ENCODE data around the gene FBN2. TPM values are rescaled to one million over a fixed set of nuclear protein-coding genes. Genes with fewer than 3 reads are reported as not detected.

The FBN2 gene
- total and polyA plus RNA-seq, 2 of the 4 experiments (the other 2 are of a cell fraction): 26.7 to 69.0 TPM

GRCh38 chr5:128483738-128484137, 54.3 kb downstream of the FBN2 start:
- no TSS peak for BruUV-seq (replicated peaks)
- no peak overlapping the region for H3K14ac ChIP-seq (replicated peaks; ENCODE audit: low read depth, low read length)
- no peak for DNase-seq
- dilution Hi-C loops (cut with HindIII; ENCODE audit: low sequenced_read_pairs, unreplicated experiment) (no loop called here), intact Hi-C loops (cut with micrococcal nuclease) (no loop called here), in situ Hi-C loops (cut with MboI; ENCODE audit: low sequenced_read_pairs) (loop anchor here (25.0 kb wide), 1 partner anchor 921 kb away; no protein-coding TSS in a partner anchor)
- no peak for TF ChIP-seq BHLHE40 (IDR thresholded peaks at IDR 0.05; ENCODE audit: low read depth, low read length)
- no peak for TF ChIP-seq CTCF (conservative IDR thresholded peaks at IDR 0.05; ENCODE audit: low read depth, low read length)
- no peak for TF ChIP-seq CEBPB (IDR thresholded peaks at IDR 0.05; ENCODE audit: low read depth, low read length)
- TF ChIP-seq POLR2A (IDR thresholded peaks at IDR 0.05; ENCODE audit: low read depth, low read length): no peak
- TF ChIP-seq MAZ (IDR thresholded peaks at IDR 0.05; ENCODE audit: borderline replicate concordance, low read depth, low read length): no peak
- TF ChIP-seq RCOR1 (IDR thresholded peaks at IDR 0.05; ENCODE audit: insufficient replicate concordance, low read length): no peak
- TF ChIP-seq MXI1 (IDR thresholded peaks at IDR 0.05; ENCODE audit: borderline replicate concordance, low read depth, low read length): no peak
- no peak for TF ChIP-seq NFE2L2 (IDR thresholded peaks at IDR 0.05; ENCODE audit: low read depth, low read length)
- TF ChIP-seq ELK1 (IDR thresholded peaks at IDR 0.05; ENCODE audit: borderline replicate concordance, low read depth, low read length): no peak
- no peak for TF ChIP-seq CHD1 (IDR thresholded peaks at IDR 0.05; ENCODE audit: low read depth, low read length)
- no peak for TF ChIP-seq RFX5 (IDR thresholded peaks at IDR 0.05; ENCODE audit: low read depth, low read length)
- H2BK120ac ChIP-seq (ENCODE audit: low read depth, low read length): no peak overlapping the region
- no peak overlapping the region for H3K18ac ChIP-seq (ENCODE audit: low read depth, low read length)
- H2BK5ac ChIP-seq (ENCODE audit: low read depth, low read length, poor library complexity, severe bottlenecking): no peak overlapping the region
- H2AK9ac ChIP-seq (replicated peaks; ENCODE audit: low read depth, low read length, poor library complexity): no peak overlapping the region
- no peaks in the 10 kb centered on the region for H3K4me1 ChIP-seq (ENCODE audit: control insufficient read depth, insufficient read depth, low read length)
- no peak overlapping the region for H4K8ac ChIP-seq (ENCODE audit: low read depth in 2 of 2, low read length in 2 of 2)
- H3K23ac ChIP-seq (ENCODE audit: low read depth, low read length): no peak overlapping the region
- no peaks in the 10 kb centered on the region for H3K9me3 ChIP-seq (ENCODE audit: control insufficient read depth, insufficient read depth, low read length)
- H3K4ac ChIP-seq (ENCODE audit: low read depth, low read length): no peak overlapping the region
- no peak overlapping the region for H4K91ac ChIP-seq (ENCODE audit: insufficient read depth, low read depth, low read length)
- WGBS, 2 experiments (ENCODE audit: extremely low coverage in 2 of 2, insufficient read length in 1 of 2): no CpG with 5 or more reads among the region's 3 CpGs
- no peak overlapping the region for H3K27ac ChIP-seq (ENCODE audit: insufficient read depth, low read length)
- H3K79me1 ChIP-seq (ENCODE audit: low read depth in 1 of 2, low read length in 2 of 2): peaks cover 0 to 4% of the 10 kb centered on the region in 2 experiments; a peak in 3 of 4 replicates
- H3K4me2 ChIP-seq (ENCODE audit: low read depth, low read length): no peak overlapping the region
- H2AK5ac ChIP-seq (ENCODE audit: low read depth, low read length): no peak overlapping the region
- H2BK20ac ChIP-seq (ENCODE audit: low read depth, low read length): no peak overlapping the region
- no peak overlapping the region for H2BK15ac ChIP-seq (ENCODE audit: low read depth, low read length)
- no peak overlapping the region for H4K5ac ChIP-seq (ENCODE audit: low read depth, low read length)
- H3K56ac ChIP-seq (ENCODE audit: extremely low read depth, insufficient read depth, low read length): no peak overlapping the region
- H3K9me1 ChIP-seq (ENCODE audit: insufficient read depth, low read length): no peaks in the 10 kb centered on the region
- no peaks in the 10 kb centered on the region for H3K27me3 ChIP-seq (ENCODE audit: control insufficient read depth, insufficient read depth, low read length)
- no peak overlapping the region for H2AFZ ChIP-seq (replicated peaks; ENCODE audit: low read length, poor library complexity)
- no peak overlapping the region for H3K4me3 ChIP-seq (ENCODE audit: insufficient read depth, low read depth, low read length)
- peaks cover 7% of the 10 kb centered on the region; the same call in 1 of the 2 replicates for H3K36me3 ChIP-seq (ENCODE audit: control insufficient read depth, insufficient read depth, low read length)
- no peaks in the 10 kb centered on the region for H4K20me1 ChIP-seq (ENCODE audit: insufficient read depth, low read length)
- ChIA-PET CTCF (interaction anchor here (1.3 kb wide), 1 partner anchor 256 kb away, joined by 3 read pairs; no protein-coding TSS in a partner anchor), POLR2A (ENCODE audit: unreplicated experiment) (no interaction called here)
- no peak overlapping the region for H3K9ac ChIP-seq (ENCODE audit: low read depth, low read length)
- no peak for ATAC-seq (ENCODE audit: low read depth)
